ENCODE results near the gene CEPT1.

Gene CEPT1

GRCh38 chr1:111192074-111192473 lies 52.1 kb downstream of the CEPT1 start:
- in situ Hi-C loops (cut with MboI; ENCODE audit: low sequenced_read_pairs): no loop called here

GRCh38 chr1:111192658-111193519 lies 52.9 kb downstream of the CEPT1 start:
- in situ Hi-C loops (cut with MboI; ENCODE audit: low sequenced_read_pairs): no loop called here

GRCh38 chr1:111193712-111194480 lies 53.9 kb downstream of the CEPT1 start:
- in situ Hi-C loops (cut with MboI; ENCODE audit: low sequenced_read_pairs): no loop called here

DNA sequence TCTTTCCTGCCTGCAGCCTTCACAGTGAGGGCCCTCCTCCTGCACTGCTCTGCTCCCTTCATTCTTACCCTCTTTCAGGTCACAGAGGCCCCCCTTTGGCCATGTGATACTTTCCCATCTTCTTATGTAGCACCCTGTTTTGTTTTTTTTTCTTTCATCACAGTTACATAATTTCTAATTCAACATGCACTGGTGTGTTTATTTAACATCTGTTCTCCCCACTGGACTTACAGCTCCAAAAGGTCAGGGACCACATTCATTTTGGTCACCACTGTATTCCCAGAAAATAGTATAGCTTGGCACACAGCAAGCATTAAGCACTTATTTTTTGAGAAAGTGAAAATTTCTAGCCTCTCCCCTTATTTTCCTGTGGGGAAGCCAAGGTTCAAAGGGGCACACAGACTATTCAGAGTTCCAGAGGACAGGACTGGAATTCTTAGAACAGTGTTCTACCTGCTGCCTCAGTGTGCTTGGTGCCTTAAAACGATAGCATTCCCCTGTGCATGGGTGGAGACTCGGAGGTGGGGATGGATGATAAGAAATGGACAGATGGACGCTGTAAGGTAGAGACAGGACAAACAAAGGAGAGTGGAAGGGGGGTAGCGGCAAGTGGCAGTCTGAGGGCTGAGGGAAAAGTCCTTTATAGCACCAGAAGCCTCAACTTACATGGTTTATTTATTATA lies 55.1 kb downstream of the CEPT1 start:
- in situ Hi-C loops (cut with MboI; ENCODE audit: low sequenced_read_pairs): no loop called here

DNA sequence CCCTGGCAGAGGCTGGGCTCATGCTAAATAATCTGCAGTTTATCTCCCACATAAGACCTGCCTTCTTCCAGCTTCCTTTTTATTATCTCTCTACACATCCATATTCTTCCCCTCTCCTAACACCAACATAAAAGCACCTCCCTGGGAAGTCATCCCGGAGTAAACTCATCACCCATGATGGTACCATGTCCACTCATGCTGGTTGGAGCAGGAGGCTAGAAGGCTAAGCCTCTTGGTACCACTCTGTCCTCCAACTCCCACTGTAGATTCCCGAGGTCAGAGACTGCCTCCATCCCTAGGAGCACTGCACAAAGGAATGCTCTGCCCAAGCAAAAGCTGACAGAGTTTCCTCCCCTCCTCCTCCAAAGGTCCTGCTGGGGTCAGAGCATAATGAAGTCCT lies 56.2 kb downstream of the CEPT1 start:
- in situ Hi-C loops (cut with MboI; ENCODE audit: low sequenced_read_pairs): no loop called here

DNA sequence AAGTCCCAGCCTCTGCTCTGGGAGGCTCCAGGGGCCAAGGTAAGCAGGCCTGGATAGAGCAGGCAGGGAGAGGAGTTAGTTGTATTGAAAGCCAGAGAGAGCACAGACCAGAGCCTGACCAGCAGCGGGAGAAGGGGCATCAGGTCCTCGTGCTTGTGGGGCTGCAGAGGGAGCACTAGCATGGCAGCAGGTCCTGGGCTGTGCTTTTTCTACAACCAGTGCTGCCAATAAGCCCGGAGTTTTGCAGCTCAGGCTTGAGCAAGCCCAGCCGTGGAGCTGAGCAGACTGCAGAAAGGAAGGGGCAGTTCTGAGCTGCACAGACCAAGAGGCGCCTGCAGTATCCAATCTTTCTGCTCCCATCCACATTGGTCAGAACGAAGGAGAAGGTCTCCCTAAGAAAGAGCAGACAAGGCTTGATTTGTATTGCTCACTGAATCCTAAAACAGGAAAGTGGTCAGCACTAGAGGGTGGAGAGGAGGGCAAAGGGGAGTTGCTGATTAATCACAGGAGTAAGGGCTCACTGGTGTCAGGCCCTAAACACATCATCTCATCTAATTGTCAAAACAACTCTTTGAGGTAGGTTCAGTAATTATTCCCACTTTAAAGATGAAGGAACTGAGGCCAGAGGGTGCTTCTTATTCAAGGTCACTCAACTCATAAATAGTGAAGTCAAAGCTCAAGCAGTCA lies 57.7 kb downstream of the CEPT1 start:
- in situ Hi-C loops (cut with MboI; ENCODE audit: low sequenced_read_pairs): no loop called here

DNA sequence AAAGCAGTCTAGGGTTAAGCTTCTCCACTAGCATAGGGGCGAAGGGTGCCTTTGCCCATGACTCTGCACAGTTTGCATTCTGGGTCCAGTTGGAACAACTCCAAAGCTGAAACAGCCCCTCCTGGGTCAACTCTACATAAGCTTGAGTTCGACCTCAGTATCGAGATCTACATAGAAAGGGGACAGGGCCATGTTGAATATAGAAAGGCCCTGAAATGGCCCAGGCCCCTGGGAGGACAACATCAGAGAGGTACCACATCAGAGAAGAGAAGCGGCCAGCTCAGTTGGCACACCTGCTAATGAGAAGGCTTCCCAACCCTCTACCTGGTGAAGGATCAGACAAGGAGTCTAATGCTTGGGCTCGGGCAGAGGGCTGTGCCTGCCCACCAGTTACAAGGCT lies 58.8 kb downstream of the CEPT1 start:
- in situ Hi-C loops (cut with MboI; ENCODE audit: low sequenced_read_pairs): no loop called here

DNA sequence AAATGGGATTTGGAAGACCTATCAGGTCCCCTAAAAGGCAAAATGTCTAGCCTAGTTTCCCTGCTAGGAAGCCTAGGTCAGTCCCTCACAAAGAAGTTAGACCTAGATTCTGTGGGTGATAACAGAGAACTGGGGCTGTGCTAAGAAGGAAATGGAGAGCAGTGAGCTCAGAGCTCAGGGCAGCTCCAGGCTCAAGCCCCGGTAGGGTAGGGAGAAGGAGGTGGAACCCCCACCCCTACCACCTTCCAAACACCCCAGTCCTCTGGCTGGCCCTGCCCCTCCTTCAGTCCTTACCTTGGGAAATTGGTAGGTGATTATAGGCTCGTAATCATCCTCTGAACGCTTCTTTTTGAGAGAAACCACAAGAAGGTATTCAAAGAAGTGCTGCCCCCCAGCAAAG lies 59.3 kb downstream of the CEPT1 start:
- in situ Hi-C loops (cut with MboI; ENCODE audit: low sequenced_read_pairs): no loop called here

DNA sequence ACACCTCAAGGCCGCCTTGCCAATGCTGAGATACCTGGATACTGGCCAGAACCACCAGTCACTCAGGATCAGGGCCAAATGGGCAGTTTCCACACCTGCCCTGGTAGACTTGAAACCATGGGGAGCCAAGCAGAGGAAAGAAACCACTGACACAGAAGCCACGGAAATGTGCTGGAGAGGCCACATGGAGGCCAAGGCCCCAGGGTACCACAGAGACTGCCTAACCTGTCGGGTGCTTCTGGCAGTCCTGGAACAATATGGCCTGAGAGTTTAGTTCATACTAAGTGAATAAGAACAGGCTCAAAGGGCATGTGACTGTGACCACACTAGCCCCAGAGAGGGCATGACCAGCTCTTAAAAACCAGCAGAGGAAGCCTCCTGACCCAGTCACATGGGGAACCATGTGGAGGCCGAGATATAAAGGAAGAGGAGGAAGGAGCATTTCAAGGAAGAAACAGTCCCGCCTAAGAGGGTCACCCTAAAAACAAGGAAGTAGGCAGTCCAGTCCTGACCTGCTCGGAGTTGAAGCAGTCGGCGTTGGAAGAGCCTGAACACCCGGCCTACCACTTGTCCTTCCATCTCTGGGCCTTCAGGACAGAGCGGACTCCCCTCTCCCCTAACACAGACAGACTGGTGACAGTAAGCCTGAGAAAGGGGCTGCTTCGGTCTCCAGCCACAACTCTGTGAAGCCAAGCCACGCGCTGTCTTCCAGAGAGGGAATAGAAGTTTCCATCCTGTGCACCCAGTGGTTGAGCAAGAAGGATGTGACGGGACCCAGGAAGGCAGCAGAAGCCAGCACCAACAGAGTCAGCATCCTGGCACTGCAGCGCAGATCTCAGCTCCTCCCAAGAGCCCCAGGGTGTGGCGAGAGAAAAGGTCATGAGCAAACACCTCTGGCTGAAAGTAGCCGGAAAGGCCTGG lies 60.1 kb downstream of the CEPT1 start, which contains the start of gene DENND2D:
Gene DENND2D, minus strand, starts transcription at position 766 of the 921 bp plus-strand sequence. Its CDS starts 187 bp downstream, at position 579.
- in situ Hi-C loops (cut with MboI; ENCODE audit: low sequenced_read_pairs): loop anchor here (25.0 kb wide), 1 partner anchor 562 kb away; the partner anchor contains the start of gene DDX20

DNA sequence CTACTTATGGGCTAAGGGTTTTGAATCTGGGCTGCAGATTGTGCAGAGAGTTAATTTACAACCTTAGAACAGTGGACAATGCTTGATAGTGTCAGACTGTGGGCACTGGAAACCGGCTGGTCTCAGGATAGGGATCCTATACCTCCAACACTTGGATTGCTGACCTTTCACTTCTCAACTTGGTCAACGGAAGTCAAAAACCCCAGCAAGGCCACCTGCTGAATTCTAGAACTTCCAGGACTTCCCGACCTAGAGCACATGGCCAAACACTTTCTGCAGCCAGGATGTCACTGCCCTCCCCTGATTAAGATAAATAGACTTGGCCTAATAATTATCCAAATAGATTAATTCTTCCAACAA lies 60.8 kb downstream of the CEPT1 start:
- in situ Hi-C loops (cut with MboI; ENCODE audit: low sequenced_read_pairs): loop anchor here (25.0 kb wide), 1 partner anchor 562 kb away; the partner anchor contains the start of gene DDX20

DNA sequence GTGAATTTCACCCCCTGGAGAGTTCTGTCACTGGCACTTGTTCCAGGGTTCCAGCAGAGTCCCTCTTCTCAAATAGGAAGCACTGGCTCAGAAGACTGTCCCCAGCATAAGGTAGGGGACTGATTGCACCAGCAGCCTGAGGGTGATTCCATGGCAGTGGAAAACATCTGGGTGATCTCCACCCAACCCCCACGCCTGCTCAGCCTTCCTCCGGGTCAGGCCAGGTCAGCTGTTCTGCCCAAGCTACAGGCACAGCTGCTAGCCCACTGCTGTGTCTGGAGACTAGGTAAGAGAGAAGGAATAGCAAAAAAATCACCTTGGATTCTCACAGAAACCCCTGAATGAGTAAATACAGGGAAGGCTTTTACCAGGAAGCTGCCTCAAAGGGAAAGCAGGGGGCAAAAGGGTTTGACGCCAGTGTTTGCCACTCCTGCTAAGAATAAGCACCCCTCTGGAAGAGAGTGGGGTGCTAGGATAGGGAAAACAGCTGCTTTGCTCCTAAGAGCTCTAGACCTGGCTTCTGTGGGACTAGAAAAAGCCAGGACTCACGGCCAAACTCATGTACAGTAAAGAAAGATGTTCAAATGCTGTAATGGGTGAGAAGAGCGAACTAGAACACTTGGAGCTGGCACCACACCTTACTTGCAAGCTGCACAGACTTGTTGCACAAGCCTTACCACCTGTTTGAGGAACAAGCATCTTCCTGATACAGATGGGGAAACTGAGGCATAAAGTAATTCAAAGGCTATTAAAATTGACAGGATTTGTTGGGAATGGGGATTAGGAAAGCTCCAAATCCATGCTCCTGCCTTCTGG lies 61.5 kb downstream of the CEPT1 start:
- in situ Hi-C loops (cut with MboI; ENCODE audit: low sequenced_read_pairs): loop anchor here (25.0 kb wide), 1 partner anchor 561 kb away; the partner anchor contains the start of gene DDX20

DNA sequence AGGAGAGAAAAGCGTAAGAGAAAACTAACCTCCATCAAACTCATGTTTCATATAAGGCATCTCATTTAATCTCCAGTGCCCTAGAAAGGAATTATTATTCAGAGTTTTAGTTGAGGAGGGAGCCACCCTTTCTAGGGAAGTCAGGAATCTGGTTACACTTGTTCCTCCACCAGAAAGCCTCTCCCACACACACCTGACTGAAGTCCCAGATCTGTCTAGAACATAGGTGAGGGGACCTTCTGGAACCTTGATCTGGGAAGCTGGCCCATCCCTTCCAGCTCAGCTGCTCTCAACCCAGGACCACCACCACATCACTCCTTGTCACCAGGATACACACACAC lies 62.3 kb downstream of the CEPT1 start:
- in situ Hi-C loops (cut with MboI; ENCODE audit: low sequenced_read_pairs): loop anchor here (25.0 kb wide), 1 partner anchor 560 kb away; the partner anchor contains the start of gene DDX20

GRCh38 chr1:111202707-111203623 lies 62.9 kb downstream of the CEPT1 start:
- in situ Hi-C loops (cut with MboI; ENCODE audit: low sequenced_read_pairs): loop anchor here (25.0 kb wide), 1 partner anchor 559 kb away; the partner anchor contains the start of gene DDX20

DNA sequence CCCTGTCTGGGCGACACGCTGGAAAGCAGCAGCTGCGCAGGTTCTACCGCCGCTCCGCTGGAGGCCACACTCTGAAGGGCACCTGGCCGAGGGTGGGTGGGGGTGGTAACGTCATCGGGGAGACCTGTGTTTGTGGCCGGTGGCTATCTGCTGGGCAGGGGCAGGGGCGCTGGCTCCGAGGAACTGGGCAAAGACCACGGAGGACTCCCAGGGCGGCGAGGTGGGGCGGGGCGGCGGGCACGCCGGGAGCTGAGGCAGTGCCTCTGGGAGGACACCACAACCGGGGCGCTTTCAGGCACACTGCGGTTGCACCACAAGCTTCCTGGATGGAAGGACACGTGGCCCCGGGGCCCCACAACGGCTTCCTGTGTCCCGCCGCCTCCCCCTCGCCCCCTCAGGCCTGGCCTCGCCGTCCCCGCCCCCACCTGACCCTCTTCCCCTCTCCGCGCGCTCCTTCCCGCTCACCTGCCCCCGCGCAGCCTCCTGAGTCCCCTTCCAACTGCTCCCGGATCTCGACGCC lies 63.7 kb downstream of the CEPT1 start:
- in situ Hi-C loops (cut with MboI; ENCODE audit: low sequenced_read_pairs): loop anchor here (25.0 kb wide), 1 partner anchor 559 kb away; the partner anchor contains the start of gene DDX20

DNA sequence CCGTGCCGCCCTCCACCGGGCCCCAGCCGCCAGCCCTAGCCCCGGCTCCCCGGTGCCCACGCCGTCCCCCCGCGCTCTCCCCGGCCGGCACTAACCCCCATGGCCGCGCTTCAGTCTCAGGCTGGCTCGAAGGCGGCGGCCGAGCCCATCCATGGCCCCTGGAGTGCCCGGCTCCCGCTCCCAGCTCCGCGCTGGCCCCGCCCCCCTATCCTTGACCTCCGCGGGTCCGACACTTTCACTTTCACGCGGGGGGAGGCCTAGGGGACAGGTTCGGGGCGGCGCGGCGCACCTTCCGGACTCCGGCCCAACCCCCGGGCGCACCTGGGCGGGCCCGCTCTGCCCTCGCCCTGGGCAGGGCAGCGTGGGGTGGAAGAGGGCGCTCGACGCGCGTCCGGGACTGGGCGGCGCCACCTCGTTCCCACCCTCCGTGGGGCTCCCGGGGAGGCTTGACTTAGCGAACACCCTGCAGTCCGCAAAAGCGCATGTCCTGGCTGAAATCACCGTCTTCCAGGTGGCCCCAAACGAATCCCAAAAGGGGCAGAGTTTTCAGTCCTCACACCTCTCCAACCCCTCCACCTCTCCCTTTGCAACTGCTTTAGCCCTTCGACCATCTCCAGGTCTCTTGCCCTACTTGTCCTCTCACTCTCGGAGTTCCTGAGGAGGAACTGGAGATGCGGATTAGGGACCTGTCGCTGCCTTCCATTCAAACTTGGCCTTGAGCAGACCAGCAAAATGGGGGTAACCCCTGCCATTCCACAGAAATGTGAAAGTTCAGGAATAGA lies 64.4 kb downstream of the CEPT1 start:
- in situ Hi-C loops (cut with MboI; ENCODE audit: low sequenced_read_pairs): loop anchor here (25.0 kb wide), 1 partner anchor 558 kb away; the partner anchor contains the start of gene DDX20

DNA sequence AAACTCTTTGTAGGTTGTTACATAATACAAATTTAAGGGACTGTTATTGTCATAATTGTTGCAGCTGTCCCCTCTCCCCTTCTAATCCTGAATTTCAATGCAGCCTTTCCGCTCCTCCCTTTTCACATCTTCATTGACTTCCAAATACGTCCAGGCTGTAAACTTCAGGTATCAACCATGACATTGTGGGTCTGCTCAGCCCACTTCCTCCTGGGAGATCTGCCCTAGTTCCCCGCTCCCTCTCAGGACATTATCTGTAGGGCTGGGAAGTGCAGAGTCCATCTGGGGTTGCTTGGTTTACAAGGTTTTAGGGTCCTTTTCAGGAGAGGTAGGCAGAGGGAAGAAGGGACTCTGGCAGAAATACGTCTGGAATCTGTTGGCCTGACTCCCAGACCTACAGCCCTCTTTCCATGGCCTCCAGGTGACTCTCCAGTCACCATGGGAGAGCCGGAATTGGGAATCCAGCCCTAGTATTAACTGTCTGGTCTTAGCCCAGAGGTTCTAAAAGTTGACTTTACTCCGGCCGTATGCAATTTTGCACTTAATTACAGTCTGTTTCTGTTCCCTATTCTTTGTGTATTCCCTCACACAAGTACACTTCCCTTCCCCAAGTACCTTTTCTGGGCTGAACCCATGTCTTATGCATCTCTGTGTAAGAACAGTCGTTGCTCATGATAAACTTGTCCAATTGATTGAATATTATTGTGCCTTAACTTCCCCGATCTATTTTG lies 65.1 kb downstream of the CEPT1 start:
- in situ Hi-C loops (cut with MboI; ENCODE audit: low sequenced_read_pairs): loop anchor here (25.0 kb wide), 1 partner anchor 557 kb away; the partner anchor contains the start of gene DDX20
